Eye (tissue), 1 donor: ENCODE measurements around the gene MLPH.

Experiments
- DNase-seq: peaks from one replicate; pipeline ENCODE4 v3.0.0-alpha.2; 2015

The MLPH gene

GRCh38 chr2:237571551-237571950 is 84.5 kb downstream of the MLPH start:
- DNase-seq: no peak

- DNase-seq: peak; percentile 94
These were observed 85.1 kb downstream of the MLPH start for GRCh38 chr2:237572021-237572741.

GRCh38 chr2:237572742-237573101 is 85.7 kb downstream of the MLPH start:
- DNase-seq: no peak

- no peak for DNase-seq
These were observed 86.8 kb downstream of the MLPH start for GRCh38 chr2:237573721-237574415.

- DNase-seq: no peak
These were observed 87.4 kb downstream of the MLPH start for GRCh38 chr2:237574467-237574866.

GRCh38 chr2:237574894-237575868 is 88.1 kb downstream of the MLPH start:
- DNase-seq: no peak

- DNase-seq: no peak
These were observed 89.1 kb downstream of the MLPH start for GRCh38 chr2:237575869-237576862.

GRCh38 chr2:237576974-237577373 is 89.9 kb downstream of the MLPH start:
- no peak for DNase-seq

GRCh38 chr2:237577458-237577857 is 90.4 kb downstream of the MLPH start:
- no peak for DNase-seq

- DNase-seq: no peak
These were observed 91.2 kb downstream of the MLPH start for GRCh38 chr2:237577956-237578870.

GRCh38 chr2:237581326-237581725 is 94.3 kb downstream of the MLPH start:
- no peak for DNase-seq

GRCh38 chr2:237581751-237582746 is 95.0 kb downstream of the MLPH start:
- peak; percentile 79 for DNase-seq

GRCh38 chr2:237583385-237584295 is 96.6 kb downstream of the MLPH start:
- no peak for DNase-seq

GRCh38 chr2:237585590-237586221 is 98.7 kb downstream of the MLPH start:
- no peak for DNase-seq

GRCh38 chr2:237588044-237588696 is 101.1 kb downstream of the MLPH start:
- DNase-seq: no peak

GRCh38 chr2:237590272-237591140 is 103.5 kb downstream of the MLPH start, which contains the start of gene RAB17:
RAB17 (minus strand) TSS chr2:237590734; CDS start chr2:237586154, 4,580 bp downstream.
- DNase-seq: no peak
